Liver (tissue), 2 donors: Measurements from ENCODE around the gene FBN1.

ENCODE experiments used
- REST ChIP-seq: IDR thresholded peaks from 2 replicates; pipeline ENCODE4 v1.6.1; 2016; ENCODE audit warnings: antibody characterized with exemption, mild to moderate bottlenecking
- YY1 ChIP-seq: IDR thresholded peaks from 2 replicates; pipeline ENCODE4 v1.6.1; 2016; ENCODE audit warnings: antibody characterized with exemption, mild to moderate bottlenecking
- TF ChIP-seq, protein P1 (sequence below): fragments of 150-350 bp; IDR thresholded peaks from 2 replicates; pipeline ENCODE4 v1.5.1; 2017; ENCODE audit warnings: improper control_type of control experiment, low read depth, low read length; ENCODE audit not compliant: missing input control
- donor health status: healthy.

GRCh38 chr15:48675436-48675835, 29.9 kb upstream of the FBN1 start:
- TF ChIP-seq YY1 = no peak
- TF ChIP-seq, protein P1, sequence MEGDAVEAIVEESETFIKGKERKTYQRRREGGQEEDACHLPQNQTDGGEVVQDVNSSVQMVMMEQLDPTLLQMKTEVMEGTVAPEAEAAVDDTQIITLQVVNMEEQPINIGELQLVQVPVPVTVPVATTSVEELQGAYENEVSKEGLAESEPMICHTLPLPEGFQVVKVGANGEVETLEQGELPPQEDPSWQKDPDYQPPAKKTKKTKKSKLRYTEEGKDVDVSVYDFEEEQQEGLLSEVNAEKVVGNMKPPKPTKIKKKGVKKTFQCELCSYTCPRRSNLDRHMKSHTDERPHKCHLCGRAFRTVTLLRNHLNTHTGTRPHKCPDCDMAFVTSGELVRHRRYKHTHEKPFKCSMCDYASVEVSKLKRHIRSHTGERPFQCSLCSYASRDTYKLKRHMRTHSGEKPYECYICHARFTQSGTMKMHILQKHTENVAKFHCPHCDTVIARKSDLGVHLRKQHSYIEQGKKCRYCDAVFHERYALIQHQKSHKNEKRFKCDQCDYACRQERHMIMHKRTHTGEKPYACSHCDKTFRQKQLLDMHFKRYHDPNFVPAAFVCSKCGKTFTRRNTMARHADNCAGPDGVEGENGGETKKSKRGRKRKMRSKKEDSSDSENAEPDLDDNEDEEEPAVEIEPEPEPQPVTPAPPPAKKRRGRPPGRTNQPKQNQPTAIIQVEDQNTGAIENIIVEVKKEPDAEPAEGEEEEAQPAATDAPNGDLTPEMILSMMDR = no peak
- no peak for TF ChIP-seq REST
